Astrocyte (in vitro differentiated cells and primary cell): ENCODE results near the gene SMIM23. TPM values are rescaled to one million over a fixed set of nuclear protein-coding genes. Genes with fewer than 3 reads are reported as not detected.

ENCODE experiments used
- DNase-seq: peaks from one replicate; pipeline ENCODE4 v3.0.0-alpha.2; 2010; ENCODE audit warnings: low read depth
- FAIRE-seq: peaks from 2 replicates; lab custom pipeline; 2011; peaks lifted over from hg19 to GRCh38; lab: Jason Lieb, UNC
- H2AFZ ChIP-seq: 2 replicates; pipeline ENCODE4 v1.6.0; 2012; ENCODE audit warnings: low read depth, low read length, inconsistent platforms
- H3K27ac ChIP-seq: 2 replicates; pipeline ENCODE4 v1.5.1; 2011; ENCODE audit warnings: low read depth, low read length, inconsistent platforms
- H3K27me3 ChIP-seq: 2 replicates; pipeline ENCODE4 v1.6.0; 2011; ENCODE audit warnings: low read length, inconsistent platforms; ENCODE audit not compliant: insufficient read depth
- H3K36me3 ChIP-seq: 2 replicates; pipeline ENCODE4 v1.5.1; 2011; ENCODE audit warnings: low read length, inconsistent platforms; ENCODE audit not compliant: insufficient read depth
- H3K4me1 ChIP-seq: 2 replicates; pipeline ENCODE4 v1.5.1; 2011; ENCODE audit warnings: low read length, inconsistent platforms; ENCODE audit not compliant: insufficient read depth
- H3K4me2 ChIP-seq: 2 replicates; pipeline ENCODE4 v1.6.0; 2012; ENCODE audit warnings: low read length, inconsistent platforms
- H3K4me3 ChIP-seq: 2 replicates; pipeline ENCODE4 v1.5.1; 2011; ENCODE audit warnings: low read depth, mild to moderate bottlenecking, low read length, inconsistent platforms; ENCODE audit not compliant: insufficient read depth
- H3K79me2 ChIP-seq: 2 replicates; pipeline ENCODE4 v1.6.0; 2012; ENCODE audit warnings: mild to moderate bottlenecking, low read length, inconsistent platforms; ENCODE audit not compliant: insufficient read depth
- H3K9ac ChIP-seq: 2 replicates; pipeline ENCODE4 v1.6.0; 2012; ENCODE audit warnings: mild to moderate bottlenecking, low read length, inconsistent platforms
- H3K9me3 ChIP-seq: 2 replicates; pipeline ENCODE4 v1.5.1; 2012; ENCODE audit warnings: low read depth, mild to moderate bottlenecking, low read length, inconsistent platforms; ENCODE audit not compliant: insufficient read depth
- H4K20me1 ChIP-seq: 2 replicates; pipeline ENCODE4 v1.6.0; 2012; ENCODE audit warnings: low read length, inconsistent platforms; ENCODE audit not compliant: insufficient read depth
- H3K27ac Mint-ChIP-seq: one replicate; pipeline ENCODE4 v1.8.0; 2021; ENCODE audit warnings: mild to moderate bottlenecking, mixed read lengths; ENCODE audit not compliant: unreplicated experiment
- H3K27me3 Mint-ChIP-seq: one replicate; pipeline ENCODE4 v1.8.0; 2021; ENCODE audit warnings: low read depth, mixed read lengths; ENCODE audit not compliant: unreplicated experiment
- H3K36me3 Mint-ChIP-seq: one replicate; pipeline ENCODE4 v1.8.0; 2021; ENCODE audit warnings: low read depth, mixed read lengths; ENCODE audit not compliant: unreplicated experiment
- H3K4me1 Mint-ChIP-seq: one replicate; pipeline ENCODE4 v1.8.0; 2021; ENCODE audit warnings: low read depth, mixed read lengths; ENCODE audit not compliant: unreplicated experiment
- H3K4me3 Mint-ChIP-seq: one replicate; pipeline ENCODE4 v1.8.0; 2021; ENCODE audit warnings: mild to moderate bottlenecking, moderate library complexity, mixed read lengths; ENCODE audit not compliant: unreplicated experiment
- H3K9me3 Mint-ChIP-seq: one replicate; pipeline ENCODE4 v1.8.0; 2021; ENCODE audit warnings: mild to moderate bottlenecking, mixed read lengths; ENCODE audit not compliant: unreplicated experiment
- CTCF ChIP-seq: IDR thresholded peaks from 2 replicates; pipeline ENCODE4 v1.5.1; 2011; ENCODE audit warnings: low read depth, mild to moderate bottlenecking, inconsistent platforms, low read length, moderate library complexity; ENCODE audit not compliant: insufficient read depth
- EZH2 ChIP-seq: IDR thresholded peaks from 2 replicates; pipeline ENCODE4 v1.6.1; 2012; ENCODE audit warnings: mild to moderate bottlenecking, low read length, inconsistent platforms; ENCODE audit not compliant: insufficient read depth
- total RNA-seq: library from RNA; stranded (reverse); gene quantifications from 2 replicates; pipeline ENCODE4 v1.2.1, GENCODE V29; 2021

Gene SMIM23
- total RNA-seq, 1 donor from 2014 or later, result not detected

DNA sequence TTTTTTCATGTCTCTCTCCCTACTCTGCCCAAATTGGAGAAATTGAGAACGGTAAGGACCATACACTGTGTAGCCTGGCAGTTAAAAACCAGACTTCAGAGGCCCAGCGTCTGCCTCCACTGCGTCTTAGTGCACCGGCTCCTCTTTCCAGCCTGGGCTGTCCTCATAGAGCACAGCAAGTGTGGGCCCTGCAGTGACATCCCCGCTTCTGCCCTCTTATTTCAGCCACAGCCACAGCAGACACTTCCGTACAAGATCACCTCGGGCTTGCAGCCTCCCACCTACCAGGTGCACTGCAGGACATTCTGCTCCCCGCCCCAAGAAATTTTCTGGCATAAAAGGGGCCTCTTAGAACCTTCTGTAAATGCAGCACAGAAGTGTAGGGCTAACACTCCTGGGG is 21.4 kb upstream of the SMIM23 start:
- no peaks in the 10 kb centered on the region for H3K36me3 ChIP-seq
- H3K27me3 ChIP-seq, result peaks cover 5% of the 10 kb centered on the region
- no peaks in the 10 kb centered on the region for H3K4me1 Mint-ChIP-seq
- peaks cover 11% of the 10 kb centered on the region for H3K27me3 Mint-ChIP-seq
- no peaks in the 10 kb centered on the region for H3K4me1 ChIP-seq
- H3K9ac ChIP-seq, result no peak overlapping the region
- H4K20me1 ChIP-seq, result no peaks in the 10 kb centered on the region
- no peak overlapping the region for H3K27ac ChIP-seq
- no peak for TF ChIP-seq CTCF
- TF ChIP-seq EZH2, result no peak
- DNase-seq (no peak), FAIRE-seq (no peak)
- no peak overlapping the region for H3K4me2 ChIP-seq
- peaks cover 7% of the 10 kb centered on the region for H3K9me3 ChIP-seq
- peaks cover 6% of the 10 kb centered on the region for H3K9me3 Mint-ChIP-seq
- H2AFZ ChIP-seq, result no peak overlapping the region
- no peaks in the 10 kb centered on the region for H3K36me3 Mint-ChIP-seq
- no peak overlapping the region for H3K4me3 Mint-ChIP-seq
- H3K79me2 ChIP-seq, result no peaks in the 10 kb centered on the region
- H3K4me3 ChIP-seq, result no peak overlapping the region
- H3K27ac Mint-ChIP-seq, result no peak overlapping the region

- FAIRE-seq, result no peak
- Histone ChIP-seq H3K79me2 (no peaks in the 10 kb centered on the region), H3K4me1 (no peaks in the 10 kb centered on the region), H3K4me3 (no peak overlapping the region), H3K4me2 (no peak overlapping the region), H3K27me3 (peaks cover 5% of the 10 kb centered on the region), H3K36me3 (no peaks in the 10 kb centered on the region), H3K27ac (no peak overlapping the region), H3K9me3 (peaks cover 5% of the 10 kb centered on the region), H3K9ac (no peak overlapping the region), H2AFZ (no peak overlapping the region), H4K20me1 (no peaks in the 10 kb centered on the region)
- Mint-ChIP-seq H3K27me3 (peaks cover 15% of the 10 kb centered on the region), H3K4me3 (no peak overlapping the region), H3K4me1 (no peaks in the 10 kb centered on the region), H3K36me3 (no peaks in the 10 kb centered on the region), H3K9me3 (peaks cover 6% of the 10 kb centered on the region), H3K27ac (no peak overlapping the region)
- TF ChIP-seq EZH2, result no peak
- no peak for TF ChIP-seq CTCF
- no peak for DNase-seq
These were observed 18.7 kb upstream of the SMIM23 start for GRCh38 chr5:171766875-171767274.

DNA sequence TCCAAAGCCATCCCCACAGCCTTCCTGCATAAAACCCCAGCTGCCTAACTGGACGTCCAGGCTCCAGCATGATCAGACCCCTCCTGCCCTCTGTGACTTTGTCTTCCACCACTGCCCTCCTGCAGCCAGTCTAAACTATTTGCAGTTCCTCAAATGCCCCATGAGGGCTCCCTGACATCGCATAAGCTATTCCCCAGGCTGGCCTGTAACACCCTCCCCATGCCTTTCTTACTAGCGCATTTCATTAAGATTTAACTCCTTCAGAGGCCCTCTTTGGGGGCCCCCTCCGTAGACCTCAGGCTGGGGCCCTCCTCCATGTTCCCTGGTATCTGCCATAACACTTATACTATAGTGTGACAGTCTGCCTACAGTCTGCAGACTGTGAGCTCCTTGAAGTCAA is 15.5 kb upstream of the SMIM23 start:
- no peak overlapping the region for H3K27ac ChIP-seq
- no peaks in the 10 kb centered on the region for H3K4me1 Mint-ChIP-seq
- H3K4me2 ChIP-seq, result no peak overlapping the region
- H3K9me3 ChIP-seq, result peaks cover 5% of the 10 kb centered on the region
- no peak overlapping the region for H2AFZ ChIP-seq
- no peaks in the 10 kb centered on the region for H3K36me3 ChIP-seq
- H3K27ac Mint-ChIP-seq, result no peak overlapping the region
- H3K4me3 Mint-ChIP-seq, result no peak overlapping the region
- no peaks in the 10 kb centered on the region for H3K4me1 ChIP-seq
- DNase-seq (no peak), FAIRE-seq (no peak)
- TF ChIP-seq CTCF, result no peak
- TF ChIP-seq EZH2, result no peak
- H3K27me3 Mint-ChIP-seq, result peaks cover 8% of the 10 kb centered on the region
- no peaks in the 10 kb centered on the region for H3K36me3 Mint-ChIP-seq
- no peak overlapping the region for H3K4me3 ChIP-seq
- H3K27me3 ChIP-seq, result peaks cover 5% of the 10 kb centered on the region
- no peaks in the 10 kb centered on the region for H4K20me1 ChIP-seq
- H3K9me3 Mint-ChIP-seq, result peaks cover 3% of the 10 kb centered on the region
- H3K9ac ChIP-seq, result no peak overlapping the region
- H3K79me2 ChIP-seq, result no peaks in the 10 kb centered on the region
